CD14-positive monocyte (primary cell): Measurements from ENCODE around the gene TAX1BP1. TPM values are rescaled to one million over a fixed set of nuclear protein-coding genes. Genes with fewer than 3 reads are reported as not detected.
"Not testable (repeated sequence)": the region's sequence is repeated elsewhere in the genome, so short reads cannot be mapped to it uniquely, and the experiment has no call there.

ENCODE experiments used
- DNase-seq, 3 donors: peaks; one replicate each; pipeline ENCODE4 v3.0.0-alpha.2; 2011 to 2022
- H2AFZ ChIP-seq: 2 replicates; pipeline ENCODE4 v1.6.0; 2012; ENCODE audit warnings: mild to moderate bottlenecking, low read depth, low read length, inconsistent platforms; ENCODE audit not compliant: insufficient read depth, poor library complexity, severe bottlenecking
- H3K27ac ChIP-seq, 2 donors: 1 replicate in 1 of 2; 2 replicates in 1 of 2; pipeline ENCODE4 v1.5.1; 2012 to 2013; ENCODE audit warnings: low read length in 2 of 2, control low read depth in 1 of 2, inconsistent platforms in 1 of 2, low read depth in 1 of 2, mild to moderate bottlenecking in 1 of 2
- H3K27me3 ChIP-seq, 2 donors: one replicate each; pipeline versions ENCODE4 v1.6.0 to v1.6.1; 2011 to 2013; ENCODE audit warnings: low read length in 2 of 2; ENCODE audit not compliant: control insufficient read depth in 2 of 2, insufficient read depth in 2 of 2
- H3K36me3 ChIP-seq, 2 donors: replicated peaks in 1 of 2; 1 replicate in 1 of 2; 2 replicates in 1 of 2; pipeline versions ENCODE4 v1.5.1 to v1.6.1; 2012 to 2013; ENCODE audit warnings: low read length in 2 of 2, control low read depth in 1 of 2, inconsistent platforms in 1 of 2, mild to moderate bottlenecking in 1 of 2; ENCODE audit not compliant: insufficient read depth in 2 of 2, control insufficient read depth in 1 of 2
- H3K4me1 ChIP-seq, 2 donors: 1 replicate in 1 of 2; 2 replicates in 1 of 2; pipeline versions ENCODE4 v1.5.1 to v1.6.1; 2012 to 2013; ENCODE audit warnings: low read length in 2 of 2, control low read depth in 1 of 2, inconsistent platforms in 1 of 2, mild to moderate bottlenecking in 1 of 2, moderate library complexity in 1 of 2; ENCODE audit not compliant: insufficient read depth in 2 of 2, control insufficient read depth in 1 of 2
- H3K4me2 ChIP-seq: replicated peaks from 2 replicates; pipeline ENCODE3; 2012; ENCODE audit warnings: low read length, moderate library complexity, mild to moderate bottlenecking; ENCODE audit not compliant: poor library complexity, severe bottlenecking; ENCODE audit errors: extremely low read depth
- H3K4me3 ChIP-seq, 3 experiments: fragments of 200-600 bp in 1 of 3; sonication (generic) in 1 of 3; replicated peaks in 1 of 3; 1 replicate in 2 of 3; 2 replicates in 1 of 3; pipeline ENCODE4 v1.5.1; 2011 to 2013; ENCODE audit warnings: low read length in 3 of 3, mild to moderate bottlenecking in 3 of 3, control low read depth in 2 of 3, low read depth in 2 of 3, inconsistent platforms in 1 of 3, moderate library complexity in 1 of 3
- H3K79me2 ChIP-seq: 2 replicates; pipeline ENCODE4 v1.6.0; 2012; ENCODE audit warnings: mild to moderate bottlenecking, control low read depth, inconsistent platforms, low read length, moderate library complexity; ENCODE audit not compliant: insufficient read depth
- H3K9ac ChIP-seq: 2 replicates; pipeline ENCODE4 v1.6.0; 2017; ENCODE audit warnings: low read length, mild to moderate bottlenecking; ENCODE audit not compliant: insufficient read depth, poor library complexity, severe bottlenecking
- H3K9me3 ChIP-seq, 2 donors: replicated peaks in 1 of 2; 1 replicate in 1 of 2; 2 replicates in 1 of 2; pipeline versions ENCODE4 v1.5.1 to v1.6.1; 2012 to 2013; ENCODE audit warnings: low read length in 2 of 2, control low read depth in 1 of 2; ENCODE audit not compliant: control insufficient read depth in 1 of 2, insufficient read depth in 1 of 2
- H4K20me1 ChIP-seq: 2 replicates; pipeline ENCODE4 v1.6.0; 2012; ENCODE audit warnings: mild to moderate bottlenecking, low read length, control low read depth, moderate library complexity; ENCODE audit not compliant: insufficient read depth
- H3K27ac Mint-ChIP-seq, 7 donors: one replicate each; pipeline ENCODE4 v1.8.0; 2020; ENCODE audit warnings: mild to moderate bottlenecking in 7 of 7, mixed read lengths in 7 of 7, moderate library complexity in 6 of 7, inconsistent platforms in 2 of 7
- H3K27me3 Mint-ChIP-seq, 3 donors: one replicate each; pipeline ENCODE4 v1.8.0; 2021 to 2022; ENCODE audit warnings: low read depth in 3 of 3, mild to moderate bottlenecking in 3 of 3, mixed read lengths in 3 of 3, moderate library complexity in 3 of 3, inconsistent platforms in 1 of 3
- H3K36me3 Mint-ChIP-seq, 2 donors: one replicate each; pipeline ENCODE4 v1.8.0; 2020; ENCODE audit warnings: mixed read lengths in 2 of 2, inconsistent platforms in 1 of 2, mild to moderate bottlenecking in 1 of 2
- H3K4me1 Mint-ChIP-seq: one replicate; pipeline ENCODE4 v1.8.0; 2020; ENCODE audit warnings: mild to moderate bottlenecking, mixed read lengths
- H3K4me3 Mint-ChIP-seq, 2 donors: one replicate each; pipeline ENCODE4 v1.8.0; 2020; ENCODE audit warnings: mild to moderate bottlenecking in 2 of 2, mixed read lengths in 2 of 2, moderate library complexity in 1 of 2
- H3K9me3 Mint-ChIP-seq, 7 donors: one replicate each; pipeline ENCODE4 v1.8.0; 2020 to 2022; ENCODE audit warnings: mixed read lengths in 7 of 7, mild to moderate bottlenecking in 6 of 7, moderate library complexity in 6 of 7, inconsistent platforms in 2 of 7
- CTCF ChIP-seq: fragments of 200-600 bp; IDR thresholded peaks from one replicate; pipeline ENCODE4 v1.8.0; 2022; ENCODE audit warnings: antibody characterized with exemption, mild to moderate bottlenecking
- whole genome bisulfite sequencing: methylation state at CpG from one replicate; pipeline ENCODE4 v1.1.5; 2013; ENCODE audit warnings: missing lambda C conversion rate; ENCODE audit not compliant: insufficient coverage; 5-methylcytosine and 5-hydroxymethylcytosine counted together
- intact Hi-C, 2 donors: fragments of 100-400 bp; cut with micrococcal nuclease; formaldehyde crosslinking; loops; one replicate each; pipeline versions ENCODE4 v1.15.0 to v1.15.1; 2023
- polyA plus RNA-seq, 3 donors: library from polyadenylated mRNA; depleted of rRNA in 1 of 3; unstranded in 2 of 3; stranded (reverse) in 1 of 3; fragments of 300-500 nt in 2 of 3; fragments of >200 nt in 1 of 3; fragmentation: Illumina TruSeq in 2 of 3; gene quantifications; 1 replicate in 2 of 3; 2 replicates in 1 of 3; pipeline ENCODE4 v1.2.3, GENCODE V29; 2012 to 2021

The TAX1BP1 gene
- polyA plus RNA-seq, 3 donors = 62.6 to 106 (median 85.3) TPM

DNA sequence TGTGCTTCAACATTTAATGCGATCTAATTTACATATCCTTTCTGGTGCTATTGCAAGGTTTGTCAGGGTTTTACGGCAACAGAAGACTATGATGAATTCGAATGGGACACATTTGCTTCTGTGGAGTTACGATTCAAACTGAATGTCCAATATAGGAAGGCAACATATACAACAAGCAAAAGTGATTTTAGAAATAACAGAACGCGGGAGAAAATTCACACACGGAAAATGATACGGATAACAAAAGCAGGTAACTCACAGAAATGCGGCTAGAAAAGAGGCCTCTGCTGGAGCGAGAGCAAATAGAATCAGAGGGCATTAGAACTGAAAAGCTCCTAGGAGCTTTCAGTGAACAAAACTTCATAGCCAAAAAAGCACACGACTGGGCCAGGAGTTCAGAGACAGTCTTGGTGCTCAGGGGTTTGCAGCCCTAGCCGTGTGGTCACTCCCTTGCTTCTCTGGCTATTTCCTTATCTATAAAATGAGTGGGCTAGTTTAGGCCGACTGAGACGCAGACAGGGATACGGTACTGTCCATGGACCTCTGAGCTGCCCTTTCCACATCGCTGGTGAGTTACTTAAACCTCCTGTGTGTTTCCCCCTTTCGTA is 557 bp upstream of the TAX1BP1 start:
- intact Hi-C loops = no loop called here
- H3K36me3 Mint-ChIP-seq = peaks cover 3 to 6% of the 10 kb centered on the region in 2 donors
- no peak for TF ChIP-seq CTCF
- Histone ChIP-seq H3K27ac (peak overlapping the region; percentile 92 to 99), H3K4me1 (peaks cover 17% of the 10 kb centered on the region in 2 donors), H3K27me3 (no peaks in the 10 kb centered on the region), H3K79me2 (peaks cover 36% of the 10 kb centered on the region), H3K4me3 (peak overlapping the region; percentile 78 to 100 (median 81)), H3K4me2 (peak overlapping the region; percentile 99), H2AFZ (peak overlapping the region; percentile 89), H4K20me1 (peaks cover 29% of the 10 kb centered on the region), H3K36me3 (no peaks in the 10 kb centered on the region), H3K9me3 (no peaks in the 10 kb centered on the region), H3K9ac (peak overlapping the region; percentile 98)
- peak in 1 of 3 donors; percentile 3 for DNase-seq
- 5% methylated on average over 8 of the region's 17 CpGs for WGBS
- peak overlapping the region; percentile 98 to 100 (median 99) for H3K27ac Mint-ChIP-seq
- H3K4me1 Mint-ChIP-seq = peaks cover 31% of the 10 kb centered on the region
- peaks cover 0 to 3% (median 0%) of the 10 kb centered on the region in 7 donors for H3K9me3 Mint-ChIP-seq
- H3K27me3 Mint-ChIP-seq = peaks cover 0 to 3% (median 2%) of the 10 kb centered on the region in 3 donors
- H3K4me3 Mint-ChIP-seq = peak overlapping the region; percentile 97

- intact Hi-C loops = loop anchor here (2.0 to 10.0 kb wide), 3 partner anchors 46 to 80 kb away; partner anchors contain the start of gene HIBADH (in 1 of the 2)
- under 1% methylated on average over 44 of the region's 49 CpGs for WGBS
- Histone ChIP-seq H3K4me3 (peak overlapping the region; percentile 78 to 100 (median 81)), H3K79me2 (peaks cover 48% of the 10 kb centered on the region), H4K20me1 (peaks cover 41% of the 10 kb centered on the region), H2AFZ (peak overlapping the region; percentile 89), H3K4me2 (peak overlapping the region; percentile 99), H3K27me3 (no peaks in the 10 kb centered on the region), H3K36me3 (no peaks in the 10 kb centered on the region), H3K9me3 (no peaks in the 10 kb centered on the region), H3K27ac (peak overlapping the region; percentile 92 to 99), H3K9ac (peak overlapping the region; percentile 98), H3K4me1 (peaks cover 17 to 21% of the 10 kb centered on the region in 2 donors)
- TF ChIP-seq CTCF = no peak
- Mint-ChIP-seq H3K4me1 (peaks cover 36% of the 10 kb centered on the region), H3K36me3 (peaks cover 3 to 6% of the 10 kb centered on the region in 2 donors), H3K27ac (peak overlapping the region; percentile 98 to 100 (median 99)), H3K27me3 (peaks cover 0 to 3% (median 2%) of the 10 kb centered on the region in 3 donors), H3K4me3 (peak overlapping the region; percentile 97), H3K9me3 (peaks cover 0 to 3% (median 0%) of the 10 kb centered on the region in 7 donors)
- DNase-seq = peak; percentile 59 to 70 (median 59)
Observed at GRCh38 chr7:27740449-27741086, 606 bp downstream of the TAX1BP1 start.

DNA sequence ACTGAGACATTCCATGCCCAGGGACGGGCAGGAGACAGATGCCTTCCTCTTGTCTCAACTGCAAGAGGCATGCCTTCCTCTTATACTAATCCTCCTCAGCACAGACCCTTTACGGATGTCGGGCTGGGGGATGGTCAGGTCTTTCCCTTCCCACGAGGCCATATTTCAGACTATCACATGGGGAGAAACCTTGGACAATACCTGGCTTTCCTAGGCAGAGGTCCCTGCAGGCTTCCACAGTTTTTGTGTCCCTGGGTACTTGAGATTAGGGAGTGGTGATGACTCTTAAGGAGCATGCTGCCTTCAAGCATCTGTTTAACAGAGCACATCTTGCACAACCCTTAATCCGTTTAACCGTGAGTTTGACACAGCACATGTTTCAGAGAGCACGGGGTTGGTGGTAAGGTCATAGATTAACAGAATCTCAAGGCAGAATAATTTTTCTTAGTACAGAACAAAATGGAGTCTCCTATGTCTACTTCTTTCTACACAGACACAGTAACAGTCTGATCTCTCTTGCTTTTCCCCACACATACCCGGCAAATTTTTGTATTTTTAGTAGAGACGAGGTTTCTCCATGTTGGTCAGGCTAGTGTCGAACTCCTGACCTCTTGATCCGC is 2.2 kb downstream of the TAX1BP1 start:
- H3K79me2 ChIP-seq = peaks cover 64% of the 10 kb centered on the region
- not testable (repeated sequence) for H3K27me3 ChIP-seq, DNase-seq, H3K9ac ChIP-seq, H3K36me3 Mint-ChIP-seq, H3K9me3 Mint-ChIP-seq, H3K27ac ChIP-seq, H3K9me3 ChIP-seq, H3K27me3 Mint-ChIP-seq, H3K4me3 ChIP-seq, H3K4me2 ChIP-seq, H2AFZ ChIP-seq, H3K36me3 ChIP-seq
- H3K4me1 ChIP-seq = peaks cover 17 to 21% of the 10 kb centered on the region in 2 donors
- WGBS = 88% methylated on average over 2 of the region's 11 CpGs
- H4K20me1 ChIP-seq = peaks cover 57% of the 10 kb centered on the region
- Mint-ChIP-seq H3K4me3 (peak overlapping the region in 1 of 2 donors; percentile 16), H3K4me1 (peaks cover 38% of the 10 kb centered on the region), H3K27ac (peak overlapping the region in 1 of 7 donors; percentile 60)
- intact Hi-C loops = loop anchor here in 1 of 2 donors (10.0 kb wide), 1 partner anchor 47 kb away; no protein-coding TSS in a partner anchor
